Right lobe of liver (tissue), 6 donors: ENCODE data around the gene RASAL2. TPM values are rescaled to one million over a fixed set of nuclear protein-coding genes. Genes with fewer than 3 reads are reported as not detected.

Experiments used
- ATAC-seq, 4 donors: fragments of 200-7000 bp; cut with Tn5 transposase; one replicate each; pipeline ENCODE4 v1.9.1; 2020; ENCODE audit warnings: mild to moderate bottlenecking in 4 of 4, moderate library complexity in 4 of 4
- DNase-seq, 3 donors: peaks; one replicate each; pipeline ENCODE4 v3.0.0-alpha.2; 2020
- H3K27ac ChIP-seq, 3 donors: fragments of 200-600 bp; one replicate each; pipeline ENCODE4 v1.8.0; 2022
- H3K27me3 ChIP-seq, 2 donors: fragments of 200-600 bp; one replicate each; pipeline ENCODE4 v1.8.0; 2022
- H3K36me3 ChIP-seq, 4 donors: fragments of 200-600 bp; sonication (generic) in 1 of 4; one replicate each; pipeline versions ENCODE4 v1.5.1 to v1.8.0; 2017 to 2022; ENCODE audit warnings: control low read depth in 1 of 4
- H3K4me1 ChIP-seq, 4 donors: fragments of 200-600 bp; sonication (generic) in 1 of 4; one replicate each; pipeline versions ENCODE4 v1.5.1 to v1.8.0; 2017 to 2022; ENCODE audit warnings: control low read depth in 1 of 4
- H3K4me3 ChIP-seq, 3 donors: fragments of 200-600 bp; one replicate each; pipeline ENCODE4 v1.8.0; 2022
- H3K9me3 ChIP-seq, 4 donors: fragments of 200-600 bp; sonication (generic) in 1 of 4; one replicate each; pipeline versions ENCODE4 v1.5.1 to v1.8.0; 2017 to 2022; ENCODE audit warnings: control low read depth in 1 of 4
- POLR2A ChIP-seq: fragments of 450-650 bp; IDR thresholded peaks from one replicate; pipeline ENCODE4 v1.6.1; 2017; ENCODE audit warnings: antibody characterized with exemption, mild to moderate bottlenecking
- WGBS: methylation state at CpG from one replicate; pipeline ENCODE4 v1.1.6; 2018; ENCODE audit warnings: low coverage, low lambda C conversion rate; ENCODE audit not compliant: insufficient coverage; ENCODE audit errors: missing lambda C conversion rate; 5-methylcytosine and 5-hydroxymethylcytosine counted together
- intact Hi-C, 2 donors: fragments of 100-400 bp; cut with DNase I; formaldehyde crosslinking; loops; one replicate each; pipeline versions ENCODE4 v1.11.2 to v1.14.1; 2022
- long read RNA-seq: library from polyadenylated mRNA; unstranded; transcript quantifications from one replicate; pipeline ENCODE4 v2.0.0, GENCODE V29; 2019
- total RNA-seq, 6 experiments: library from RNA; depleted of rRNA in 2 of 6; stranded (reverse); fragments of >200 nt in 2 of 6; fragmentation: NEBNext Ultra II Directional in 3 of 6; extraction: Animal tissue kit (Norgen Biotek cat#: 25700) in 3 of 6; gene quantifications; one replicate each; pipeline versions ENCODE4 v1.1.0 to v1.2.4, GENCODE V29; 2016 to 2023
- TF ChIP-seq, protein P1 (sequence below), 4 donors: fragments of 200-600 bp in 3 of 4; fragments of 450-650 bp in 1 of 4; IDR thresholded peaks; one replicate each; pipeline versions ENCODE4 v1.5.1 to v1.8.0; 2016 to 2022; ENCODE audit warnings: antibody characterized with exemption in 4 of 4, mild to moderate bottlenecking in 2 of 4
- donor health status: DM: no; HTN: yes; CAD: no.
- donor health status: DM: no; HTN: no; CAD: no.
- donor health status: DM: no; HTN: no; CAD: no.
- donor health status: DM: no; HTN: yes; CAD: no.
- donor health status: DM: no; HTN: yes; CAD: no.

The RASAL2 gene
- 1 to 10 TPM; 3.6 to 6.0 (median 5.2) TPM for total RNA-seq
- long read RNA-seq, result 0 reads

DNA sequence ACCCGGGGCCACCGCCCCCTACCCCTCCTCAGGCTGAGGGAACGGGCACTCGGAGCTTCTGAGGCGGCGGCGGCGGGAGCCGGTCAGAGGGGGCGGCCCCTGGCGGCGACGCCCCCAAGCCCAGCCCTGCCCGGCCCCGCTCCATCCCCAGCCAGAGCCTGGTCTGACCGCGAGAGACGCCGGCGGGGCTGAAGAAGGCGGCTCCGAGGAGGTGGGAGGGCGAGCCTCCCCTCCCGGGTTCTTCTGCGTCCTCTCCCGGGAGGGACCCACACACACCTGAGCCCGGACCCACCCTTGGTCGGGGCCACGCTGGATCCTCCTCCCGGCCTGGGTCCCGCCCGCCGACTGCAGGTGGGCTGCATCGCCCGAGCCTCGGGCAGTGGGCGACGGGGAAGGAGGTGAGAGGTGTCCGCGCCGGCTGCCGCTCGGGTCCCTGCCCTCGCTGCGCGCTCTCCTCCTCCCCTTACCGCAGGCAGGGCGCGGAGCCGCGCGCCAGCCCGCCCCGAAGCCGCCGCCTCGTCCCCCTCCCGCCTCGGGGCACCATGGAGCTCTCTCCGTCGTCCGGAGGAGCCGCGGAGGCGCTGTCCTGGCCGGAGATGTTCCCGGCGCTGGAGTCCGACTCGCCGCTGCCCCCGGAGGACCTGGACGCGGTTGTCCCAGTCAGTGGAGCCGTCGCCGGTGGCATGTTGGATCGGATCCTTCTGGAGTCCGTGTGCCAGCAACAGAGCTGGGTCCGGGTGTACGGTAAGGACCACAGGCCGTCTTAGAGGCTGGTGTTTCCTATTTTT lies at the start of gene RASAL2:
TSS of gene RASAL2 (plus strand) at position 154 of the 788 bp plus-strand sequence. CDS start at position 543, 389 bp downstream.
- no peaks in the 10 kb centered on the region for H3K9me3 ChIP-seq
- H3K4me3 ChIP-seq, result peak within 1 kb of the TSS; percentile 88 to 98 (median 89)
- DNase-seq, result peak; percentile 74 to 81 (median 77)
- TF ChIP-seq POLR2A, result no peak
- TF ChIP-seq, protein P1, sequence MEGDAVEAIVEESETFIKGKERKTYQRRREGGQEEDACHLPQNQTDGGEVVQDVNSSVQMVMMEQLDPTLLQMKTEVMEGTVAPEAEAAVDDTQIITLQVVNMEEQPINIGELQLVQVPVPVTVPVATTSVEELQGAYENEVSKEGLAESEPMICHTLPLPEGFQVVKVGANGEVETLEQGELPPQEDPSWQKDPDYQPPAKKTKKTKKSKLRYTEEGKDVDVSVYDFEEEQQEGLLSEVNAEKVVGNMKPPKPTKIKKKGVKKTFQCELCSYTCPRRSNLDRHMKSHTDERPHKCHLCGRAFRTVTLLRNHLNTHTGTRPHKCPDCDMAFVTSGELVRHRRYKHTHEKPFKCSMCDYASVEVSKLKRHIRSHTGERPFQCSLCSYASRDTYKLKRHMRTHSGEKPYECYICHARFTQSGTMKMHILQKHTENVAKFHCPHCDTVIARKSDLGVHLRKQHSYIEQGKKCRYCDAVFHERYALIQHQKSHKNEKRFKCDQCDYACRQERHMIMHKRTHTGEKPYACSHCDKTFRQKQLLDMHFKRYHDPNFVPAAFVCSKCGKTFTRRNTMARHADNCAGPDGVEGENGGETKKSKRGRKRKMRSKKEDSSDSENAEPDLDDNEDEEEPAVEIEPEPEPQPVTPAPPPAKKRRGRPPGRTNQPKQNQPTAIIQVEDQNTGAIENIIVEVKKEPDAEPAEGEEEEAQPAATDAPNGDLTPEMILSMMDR (IDR thresholded peaks at IDR 0.05), result peak in 2 of 4 donors; percentile 8 to 11
- intact Hi-C loops, result no loop called here
- ATAC-seq, result peak; percentile 67 to 78 (median 78)
- H3K4me1 ChIP-seq, result peaks cover 0 to 5% (median 3%) of the 10 kb centered on the region in 4 donors
- H3K27me3 ChIP-seq, result no peaks in the 10 kb centered on the region
- WGBS, result 0% methylated on average over 3 of the region's 82 CpGs
- H3K36me3 ChIP-seq, result no peaks in the 10 kb centered on the region
- peak within 1 kb of the TSS; percentile 59 to 88 (median 60) for H3K27ac ChIP-seq

DNA sequence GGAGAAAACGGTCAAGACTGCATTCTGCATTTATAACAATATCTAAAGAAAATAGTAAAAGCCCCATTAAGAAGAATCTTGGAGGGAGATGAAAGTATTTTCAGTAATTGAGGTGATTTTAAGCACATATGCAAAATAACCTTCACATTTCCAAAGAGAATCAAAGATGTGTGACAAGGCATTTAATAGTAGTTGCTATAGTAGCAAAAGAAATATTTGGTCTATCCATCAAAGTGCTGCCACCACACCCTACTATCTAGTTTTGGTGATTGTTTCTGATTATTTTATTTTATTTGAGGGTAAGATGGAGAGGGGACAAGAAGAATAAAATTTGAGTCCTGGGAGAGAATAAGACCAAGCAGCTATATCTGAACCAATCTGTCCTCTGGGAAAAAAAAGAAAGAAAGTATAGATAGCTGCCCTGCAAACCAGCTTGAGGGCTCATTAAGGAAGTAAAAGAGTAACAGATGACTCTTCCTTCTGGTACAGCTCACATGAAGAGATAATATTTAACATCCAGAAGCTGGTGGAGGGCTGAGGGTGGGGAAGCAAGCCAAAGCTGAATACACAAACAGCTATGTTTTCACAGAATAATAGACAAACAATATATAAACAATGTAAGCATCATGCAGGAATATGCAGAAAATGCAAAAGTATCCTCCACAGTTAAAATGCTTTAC lies 47.2 kb upstream of the RASAL2 start:
- TF ChIP-seq, protein P1 (IDR thresholded peaks at IDR 0.05), result no peak
- no peak for TF ChIP-seq POLR2A
- Histone ChIP-seq H3K4me1 (no peaks in the 10 kb centered on the region), H3K27ac (no peak overlapping the region), H3K9me3 (no peaks in the 10 kb centered on the region), H3K27me3 (no peaks in the 10 kb centered on the region), H3K4me3 (no peak overlapping the region), H3K36me3 (no peaks in the 10 kb centered on the region)
- WGBS, result 26% methylated on average over 1 of the region's 1 CpG
- DNase-seq (no peak), ATAC-seq (no peak)
- intact Hi-C loops, result no loop called here

DNA sequence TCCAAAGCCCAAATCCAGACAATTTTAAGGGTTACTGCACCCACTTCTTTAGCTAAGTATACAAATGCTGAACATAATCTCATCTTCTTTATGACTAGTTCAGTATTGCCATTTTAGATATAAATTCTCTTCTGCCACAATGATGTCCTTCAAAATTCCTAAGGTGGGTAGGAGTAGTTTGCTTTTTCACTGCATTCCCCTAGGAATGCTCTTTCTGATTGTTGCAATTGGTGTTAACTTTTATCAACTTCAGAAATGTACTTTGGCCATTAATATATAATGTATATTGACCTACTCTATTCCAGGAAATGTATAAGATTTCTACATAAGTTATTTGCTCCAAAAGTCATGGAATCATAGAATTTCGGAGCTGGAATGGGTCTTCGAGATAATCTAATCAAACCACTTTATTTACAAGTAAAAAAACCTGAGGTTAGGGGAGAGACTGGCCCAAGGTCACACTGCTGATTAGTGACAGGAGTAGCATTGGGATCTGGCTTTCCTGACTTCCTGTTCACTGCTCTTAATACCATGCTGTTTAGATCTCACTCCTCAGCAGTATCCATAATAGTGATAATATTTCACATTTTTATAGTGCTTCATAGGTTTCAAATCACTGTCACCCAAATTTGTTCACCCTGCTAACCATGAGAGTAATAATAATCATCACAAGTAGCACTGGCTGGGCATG lies 46.4 kb upstream of the RASAL2 start:
- 33% methylated on average over 2 of the region's 2 CpGs for WGBS
- no peak for DNase-seq
- Histone ChIP-seq H3K4me3 (no peak overlapping the region), H3K4me1 (peaks cover 0 to 3% (median 2%) of the 10 kb centered on the region in 4 donors), H3K27ac (no peak overlapping the region), H3K36me3 (no peaks in the 10 kb centered on the region), H3K9me3 (no peaks in the 10 kb centered on the region), H3K27me3 (no peaks in the 10 kb centered on the region)
- no peak for TF ChIP-seq POLR2A
- TF ChIP-seq, protein P1 (IDR thresholded peaks at IDR 0.05), result no peak
- intact Hi-C loops, result no loop called here
- ATAC-seq, result no peak

DNA sequence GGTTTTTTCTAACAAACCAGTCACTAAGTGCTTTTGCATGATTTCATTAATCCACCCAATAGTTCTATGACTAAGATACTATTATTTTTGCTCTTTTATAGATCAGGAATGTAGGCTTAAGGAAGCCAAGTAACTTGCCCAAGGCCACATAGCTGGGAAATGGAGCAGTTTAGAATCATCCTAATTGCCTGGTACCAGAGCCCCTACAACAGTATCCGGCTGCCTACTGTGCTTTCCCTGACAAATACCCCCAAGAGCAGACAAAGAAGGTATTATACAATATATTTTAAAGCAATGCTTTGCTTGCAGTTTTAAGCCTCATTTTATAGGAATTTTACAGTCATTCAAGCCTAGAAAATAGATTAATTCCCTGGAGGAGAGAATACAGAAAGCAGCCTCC lies 45.5 kb upstream of the RASAL2 start:
- Histone ChIP-seq H3K27me3 (no peaks in the 10 kb centered on the region), H3K4me1 (peaks cover 0 to 12% (median 6%) of the 10 kb centered on the region in 4 donors), H3K27ac (no peak overlapping the region), H3K36me3 (no peaks in the 10 kb centered on the region), H3K9me3 (no peaks in the 10 kb centered on the region), H3K4me3 (no peak overlapping the region)
- TF ChIP-seq POLR2A, result no peak
- TF ChIP-seq, protein P1 (IDR thresholded peaks at IDR 0.05), result no peak
- no peak for ATAC-seq
- 93% methylated on average over 1 of the region's 1 CpG for WGBS
- no peak for DNase-seq
- intact Hi-C loops, result no loop called here
